MCF 10A (cell line): Measurements from ENCODE around the gene MLH3. TPM values are rescaled to one million over a fixed set of nuclear protein-coding genes. Genes with fewer than 3 reads are reported as not detected.

Source experiments
- BruUV-seq: library from RNA; stranded (reverse); fragments of 400-500 nt; replicated peaks from 2 replicates; lab custom pipeline; 2021; lab: Mats Ljungman, UMichigan
- CTCF ChIA-PET: fragments of 300-600 bp; sonication (Branson Sonifier 250); formaldehyde crosslinking; extraction: SDS; loops from one replicate; lab custom pipeline; 2021; ENCODE audit warnings: antibody characterized with exemption, inconsistent platforms; lab: Yijun Ruan, JAX
- POLR2A ChIA-PET: fragments of 300-600, 350-650 bp; sonication (Branson Sonifier 250); formaldehyde crosslinking; extraction: SDS; loops from one replicate; lab custom pipeline; 2020; ENCODE audit warnings: antibody characterized with exemption, inconsistent platforms; lab: Yijun Ruan, JAX
- DNase-seq: peaks from one replicate; pipeline ENCODE4 v3.0.0-alpha.2; 2018; ENCODE audit not compliant: unreplicated experiment
- H3K27ac Mint-ChIP-seq: one replicate; pipeline ENCODE4 v1.8.0; 2022; ENCODE audit warnings: mild to moderate bottlenecking, low read depth, mixed read lengths; ENCODE audit not compliant: unreplicated experiment
- H3K27me3 Mint-ChIP-seq: one replicate; pipeline ENCODE4 v1.8.0; 2022; ENCODE audit warnings: mixed read lengths; ENCODE audit not compliant: insufficient read depth, unreplicated experiment
- H3K36me3 Mint-ChIP-seq: one replicate; pipeline ENCODE4 v1.8.0; 2022; ENCODE audit warnings: mild to moderate bottlenecking, moderate library complexity, mixed read lengths; ENCODE audit not compliant: insufficient read depth, unreplicated experiment
- H3K4me1 Mint-ChIP-seq: one replicate; pipeline ENCODE4 v1.8.0; 2022; ENCODE audit warnings: mixed read lengths; ENCODE audit not compliant: insufficient read depth, unreplicated experiment
- H3K4me3 Mint-ChIP-seq: one replicate; pipeline ENCODE4 v1.8.0; 2022; ENCODE audit warnings: mild to moderate bottlenecking, moderate library complexity, mixed read lengths; ENCODE audit not compliant: unreplicated experiment
- H3K9me3 Mint-ChIP-seq: one replicate; pipeline ENCODE4 v1.8.0; 2022; ENCODE audit warnings: mixed read lengths; ENCODE audit not compliant: unreplicated experiment
- intact Hi-C: fragments of 100-400 bp; cut with micrococcal nuclease; formaldehyde crosslinking; loops from 2 replicates; pipeline ENCODE4 v1.14.1; 2022
- total RNA-seq: library from RNA; stranded (reverse); gene quantifications from 2 replicates; pipeline ENCODE4 v1.2.3, GENCODE V29; 2022
- TF ChIP-seq, protein P1 (sequence below): fragments of 200-600 bp; IDR thresholded peaks from one replicate; pipeline ENCODE4 v1.8.0; 2022; ENCODE audit warnings: antibody characterized with exemption, mild to moderate bottlenecking; ENCODE audit not compliant: unreplicated experiment

Gene MLH3
- total RNA-seq, 1 experiment from 2014 or later = 28.2 TPM

GRCh38 chr14:75095690-75096089 lies 44.4 kb upstream of the MLH3 start:
- intact Hi-C loops = no loop called here
- TF ChIP-seq, protein P1, sequence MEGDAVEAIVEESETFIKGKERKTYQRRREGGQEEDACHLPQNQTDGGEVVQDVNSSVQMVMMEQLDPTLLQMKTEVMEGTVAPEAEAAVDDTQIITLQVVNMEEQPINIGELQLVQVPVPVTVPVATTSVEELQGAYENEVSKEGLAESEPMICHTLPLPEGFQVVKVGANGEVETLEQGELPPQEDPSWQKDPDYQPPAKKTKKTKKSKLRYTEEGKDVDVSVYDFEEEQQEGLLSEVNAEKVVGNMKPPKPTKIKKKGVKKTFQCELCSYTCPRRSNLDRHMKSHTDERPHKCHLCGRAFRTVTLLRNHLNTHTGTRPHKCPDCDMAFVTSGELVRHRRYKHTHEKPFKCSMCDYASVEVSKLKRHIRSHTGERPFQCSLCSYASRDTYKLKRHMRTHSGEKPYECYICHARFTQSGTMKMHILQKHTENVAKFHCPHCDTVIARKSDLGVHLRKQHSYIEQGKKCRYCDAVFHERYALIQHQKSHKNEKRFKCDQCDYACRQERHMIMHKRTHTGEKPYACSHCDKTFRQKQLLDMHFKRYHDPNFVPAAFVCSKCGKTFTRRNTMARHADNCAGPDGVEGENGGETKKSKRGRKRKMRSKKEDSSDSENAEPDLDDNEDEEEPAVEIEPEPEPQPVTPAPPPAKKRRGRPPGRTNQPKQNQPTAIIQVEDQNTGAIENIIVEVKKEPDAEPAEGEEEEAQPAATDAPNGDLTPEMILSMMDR = no peak
- H3K4me1 Mint-ChIP-seq = no peaks in the 10 kb centered on the region
- H3K36me3 Mint-ChIP-seq = peaks cover 97% of the 10 kb centered on the region
- H3K4me3 Mint-ChIP-seq = no peak overlapping the region
- no TSS peak for BruUV-seq
- ChIA-PET POLR2A (no interaction called here), CTCF (interaction anchor here (0.8 to 7.7 kb wide), 3 partner anchors 8 to 190 kb away, joined by 3 to 49 read pairs (median 5); no protein-coding TSS in a partner anchor)
- H3K9me3 Mint-ChIP-seq = no peaks in the 10 kb centered on the region
- H3K27ac Mint-ChIP-seq = no peak overlapping the region
- no peak for DNase-seq
- H3K27me3 Mint-ChIP-seq = no peaks in the 10 kb centered on the region

DNA sequence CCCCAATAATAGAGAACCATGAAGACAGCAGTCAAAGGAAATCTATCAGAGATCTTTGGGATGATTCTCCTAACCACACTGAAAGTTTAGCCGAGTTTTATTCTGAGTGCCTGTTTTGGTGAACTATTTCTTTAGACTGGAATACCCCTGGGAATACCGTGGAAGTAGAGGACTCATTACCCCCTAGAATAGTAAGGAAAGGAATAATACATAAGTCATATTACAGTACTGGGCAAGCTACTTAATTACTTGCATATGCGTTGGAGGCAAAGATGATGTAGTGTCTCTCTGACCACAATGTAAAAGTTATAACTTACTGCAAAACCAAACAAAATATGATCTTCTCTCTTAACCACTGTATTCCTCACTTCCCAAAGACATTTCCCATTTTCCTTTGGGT lies 43.6 kb upstream of the MLH3 start:
- no peak overlapping the region for H3K4me3 Mint-ChIP-seq
- ChIA-PET CTCF (interaction anchor here (1.0 to 7.7 kb wide), 2 partner anchors 7 to 189 kb away, joined by 3 to 49 read pairs; no protein-coding TSS in a partner anchor), POLR2A (no interaction called here)
- no peak overlapping the region for H3K27ac Mint-ChIP-seq
- no peaks in the 10 kb centered on the region for H3K27me3 Mint-ChIP-seq
- H3K36me3 Mint-ChIP-seq = peaks cover 98% of the 10 kb centered on the region
- H3K9me3 Mint-ChIP-seq = no peaks in the 10 kb centered on the region
- no peaks in the 10 kb centered on the region for H3K4me1 Mint-ChIP-seq
- intact Hi-C loops = no loop called here
- BruUV-seq = no TSS peak
- TF ChIP-seq, protein P1 = no peak
- DNase-seq = no peak

DNA sequence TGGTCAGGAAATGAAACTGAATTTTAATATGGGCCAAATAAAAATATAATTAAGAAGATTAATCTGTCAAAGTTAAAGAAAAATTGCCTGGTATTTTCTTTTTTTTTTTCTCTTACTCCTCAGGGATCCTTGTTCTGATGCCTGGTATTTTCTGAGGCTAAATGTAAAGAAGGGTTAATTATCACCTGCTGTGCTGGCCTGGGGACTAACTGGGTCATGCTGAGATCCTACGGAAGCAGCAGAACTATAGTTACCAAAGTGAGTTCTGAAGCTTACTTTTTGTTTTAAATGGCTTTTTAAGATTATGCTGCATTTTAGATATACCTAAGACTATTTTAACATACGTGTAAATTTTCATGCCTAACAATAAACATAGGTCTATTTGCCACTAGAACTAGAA lies 41.4 kb upstream of the MLH3 start:
- no TSS peak for BruUV-seq
- POLR2A ChIA-PET = interaction anchor here (0.6 kb wide), 1 partner anchor 191 kb away, joined by 5 read pairs; no protein-coding TSS in a partner anchor

GRCh38 chr14:75091251-75091650 lies 40.0 kb upstream of the MLH3 start:
- intact Hi-C loops = no loop called here
- Mint-ChIP-seq H3K36me3 (peaks cover 98% of the 10 kb centered on the region), H3K27me3 (no peaks in the 10 kb centered on the region), H3K9me3 (no peaks in the 10 kb centered on the region), H3K4me3 (no peak overlapping the region), H3K4me1 (no peaks in the 10 kb centered on the region), H3K27ac (no peak overlapping the region)
- no TSS peak for BruUV-seq
- DNase-seq = no peak
- CTCF ChIA-PET = interaction anchor here (0.6 to 5.5 kb wide), 5 partner anchors 13 to 230 kb away, joined by 3 to 69 read pairs (median 4); no protein-coding TSS in a partner anchor
- POLR2A ChIA-PET = interaction anchor here (0.6 kb wide), 1 partner anchor 342 kb away, joined by 3 read pairs; no protein-coding TSS in a partner anchor
- TF ChIP-seq, protein P1 = no peak

More for the DNA sequence above, 41.4 kb upstream of the MLH3 start:
- Mint-ChIP-seq H3K9me3 (no peaks in the 10 kb centered on the region), H3K4me3 (no peak overlapping the region), H3K27ac (no peak overlapping the region), H3K4me1 (no peaks in the 10 kb centered on the region), H3K36me3 (peaks cover 98% of the 10 kb centered on the region), H3K27me3 (no peaks in the 10 kb centered on the region)
- DNase-seq = no peak
- TF ChIP-seq, protein P1 = no peak
- CTCF ChIA-PET = interaction anchor here (0.6 to 0.9 kb wide), 3 partner anchors 23 to 185 kb away, joined by 4 read pairs; partner anchors contain the start of gene ZC2HC1C
- intact Hi-C loops = no loop called here
